Measurements from ENCODE around the gene ABHD12. TPM values are rescaled to one million over a fixed set of nuclear protein-coding genes. Genes with fewer than 3 reads are reported as not detected.
A peak's percentile ranks its signal among the peaks of the same experiment; 100 is the strongest.

ABHD12 gene
- total and polyA plus RNA-seq, 8 donors, result 39.7 to 57.8 (median 47.4) TPM

DNA sequence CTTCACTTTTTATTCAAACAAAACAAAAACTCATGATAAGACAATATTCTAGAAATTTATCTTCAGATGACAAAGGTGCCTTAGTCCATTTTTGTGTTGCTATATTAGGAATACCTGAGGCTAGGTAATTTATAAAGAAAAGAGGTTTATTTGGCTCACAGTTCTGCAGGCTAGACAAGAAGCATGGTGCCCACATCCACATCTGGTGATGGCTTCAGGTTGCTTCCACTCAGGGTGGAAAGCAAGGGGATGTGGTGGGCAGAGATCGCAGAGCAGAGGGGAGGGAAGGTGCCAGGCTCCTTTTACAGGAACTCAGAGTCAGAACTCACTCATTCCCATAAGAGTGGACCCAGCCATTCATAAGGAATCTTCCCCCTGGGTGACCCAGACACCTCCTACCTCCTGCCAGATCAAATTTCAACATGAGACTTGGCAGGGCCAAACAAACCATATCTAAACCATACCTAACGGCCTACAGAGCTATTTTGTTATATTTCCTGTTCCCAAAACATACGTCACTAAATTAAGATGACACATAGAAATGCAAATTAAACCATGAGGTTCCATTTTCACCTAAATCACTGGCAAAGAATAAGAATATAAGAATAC lies 26.4 kb downstream of the ABHD12 start:
- intact Hi-C loops (cut with DNase I), result no loop called here
- peaks cover 0 to 10% of the 10 kb centered on the region in 2 donors for H3K4me1 ChIP-seq
- DNase-seq (no peak), ATAC-seq (no peak)
- H3K4me3 ChIP-seq, result no peak overlapping the region
- no peaks in the 10 kb centered on the region for H3K9me3 ChIP-seq
- no peaks in the 10 kb centered on the region for H3K27me3 ChIP-seq
- no peak overlapping the region for H3K27ac ChIP-seq
- no peaks in the 10 kb centered on the region for H3K36me3 ChIP-seq
- TF ChIP-seq, protein P1, sequence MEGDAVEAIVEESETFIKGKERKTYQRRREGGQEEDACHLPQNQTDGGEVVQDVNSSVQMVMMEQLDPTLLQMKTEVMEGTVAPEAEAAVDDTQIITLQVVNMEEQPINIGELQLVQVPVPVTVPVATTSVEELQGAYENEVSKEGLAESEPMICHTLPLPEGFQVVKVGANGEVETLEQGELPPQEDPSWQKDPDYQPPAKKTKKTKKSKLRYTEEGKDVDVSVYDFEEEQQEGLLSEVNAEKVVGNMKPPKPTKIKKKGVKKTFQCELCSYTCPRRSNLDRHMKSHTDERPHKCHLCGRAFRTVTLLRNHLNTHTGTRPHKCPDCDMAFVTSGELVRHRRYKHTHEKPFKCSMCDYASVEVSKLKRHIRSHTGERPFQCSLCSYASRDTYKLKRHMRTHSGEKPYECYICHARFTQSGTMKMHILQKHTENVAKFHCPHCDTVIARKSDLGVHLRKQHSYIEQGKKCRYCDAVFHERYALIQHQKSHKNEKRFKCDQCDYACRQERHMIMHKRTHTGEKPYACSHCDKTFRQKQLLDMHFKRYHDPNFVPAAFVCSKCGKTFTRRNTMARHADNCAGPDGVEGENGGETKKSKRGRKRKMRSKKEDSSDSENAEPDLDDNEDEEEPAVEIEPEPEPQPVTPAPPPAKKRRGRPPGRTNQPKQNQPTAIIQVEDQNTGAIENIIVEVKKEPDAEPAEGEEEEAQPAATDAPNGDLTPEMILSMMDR (IDR thresholded peaks at IDR 0.05), result no peak

DNA sequence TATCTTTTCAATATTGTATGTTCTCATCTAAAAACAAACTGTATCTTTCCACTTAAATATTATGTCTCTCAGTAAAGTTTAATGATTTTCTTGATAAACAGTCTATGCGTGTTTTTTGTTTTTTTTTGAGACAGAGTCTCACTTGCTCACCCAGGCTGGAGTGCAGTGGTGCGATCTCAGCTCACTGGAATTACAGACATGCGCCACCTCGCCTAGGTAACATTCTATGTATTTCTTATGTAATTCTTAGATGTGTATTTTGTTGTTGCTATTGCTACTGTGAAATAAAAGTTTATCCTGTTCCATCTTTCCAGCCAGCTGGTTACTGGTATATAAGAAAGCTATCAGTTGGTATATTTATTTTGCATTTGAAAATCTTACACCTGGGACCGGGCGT lies 29.4 kb downstream of the ABHD12 start:
- Histone ChIP-seq H3K4me3 (no peak overlapping the region), H3K9me3 (no peaks in the 10 kb centered on the region), H3K27me3 (no peaks in the 10 kb centered on the region), H3K4me1 (peaks cover 0 to 15% of the 10 kb centered on the region in 2 donors), H3K27ac (peak overlapping the region in 1 of 2 donors; percentile 45), H3K36me3 (no peaks in the 10 kb centered on the region)
- intact Hi-C loops (cut with DNase I), result no loop called here
- TF ChIP-seq, protein P1 (IDR thresholded peaks at IDR 0.05), result no peak
- DNase-seq (no peak), ATAC-seq (no peak)

DNA sequence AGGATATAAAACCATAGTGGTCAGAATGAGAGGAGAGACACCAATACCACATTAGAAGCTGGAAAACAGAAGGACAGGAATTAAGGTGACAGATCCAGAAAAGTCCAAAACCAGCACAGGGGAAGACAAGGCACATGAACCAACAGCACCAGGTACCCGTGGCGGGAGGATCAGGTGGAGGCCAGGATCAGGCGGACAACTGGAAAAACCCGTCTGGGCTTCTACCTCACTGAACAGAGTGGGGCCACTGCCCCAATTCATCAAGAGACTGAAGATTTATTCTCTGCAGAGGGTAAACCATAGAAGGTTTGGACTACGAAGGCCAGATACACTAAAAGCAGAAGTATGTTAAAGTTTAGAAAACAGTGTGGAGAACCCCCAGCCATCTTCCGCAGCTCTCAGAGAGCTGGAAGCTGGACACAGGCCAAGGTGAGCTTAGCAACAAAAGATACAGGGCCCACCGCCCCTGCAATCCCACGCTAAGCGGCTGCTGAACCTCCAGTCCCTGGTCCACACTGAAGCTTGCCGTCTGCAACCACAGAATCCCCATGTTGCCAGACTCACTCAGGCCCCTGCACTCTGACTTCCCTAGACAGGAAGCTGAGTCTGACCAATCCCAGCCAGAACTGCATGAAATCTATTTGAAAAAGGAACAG lies 29.9 kb downstream of the ABHD12 start:
- Histone ChIP-seq H3K27me3 (no peaks in the 10 kb centered on the region), H3K36me3 (no peaks in the 10 kb centered on the region), H3K4me3 (no peak overlapping the region), H3K9me3 (no peaks in the 10 kb centered on the region), H3K27ac (peak overlapping the region; percentile 18 to 45), H3K4me1 (peaks cover 0 to 19% of the 10 kb centered on the region in 2 donors)
- DNase-seq (no peak), ATAC-seq (peak; percentile 64)
- TF ChIP-seq, protein P1 (IDR thresholded peaks at IDR 0.05), result no peak
- intact Hi-C loops (cut with DNase I), result no loop called here

- no peaks in the 10 kb centered on the region for H3K27me3 ChIP-seq
- ATAC-seq (no peak), DNase-seq (no peak)
- H3K9me3 ChIP-seq, result no peaks in the 10 kb centered on the region
- intact Hi-C loops (cut with DNase I), result no loop called here
- no peaks in the 10 kb centered on the region for H3K36me3 ChIP-seq
- H3K4me3 ChIP-seq, result no peak overlapping the region
- TF ChIP-seq, protein P1 (IDR thresholded peaks at IDR 0.05), result no peak
- no peak overlapping the region for H3K27ac ChIP-seq
- peaks cover 0 to 28% of the 10 kb centered on the region in 2 donors for H3K4me1 ChIP-seq
Measured at GRCh38 chr20:25356271-25356933, 34.2 kb downstream of the ABHD12 start.

GRCh38 chr20:25355866-25356265 lies 34.8 kb downstream of the ABHD12 start:
- Histone ChIP-seq H3K36me3 (no peaks in the 10 kb centered on the region), H3K4me1 (peaks cover 0 to 23% of the 10 kb centered on the region in 2 donors), H3K27me3 (no peaks in the 10 kb centered on the region), H3K9me3 (no peaks in the 10 kb centered on the region), H3K27ac (no peak overlapping the region), H3K4me3 (no peak overlapping the region)
- DNase-seq, result no peak
- ATAC-seq, result no peak
- TF ChIP-seq, protein P1 (IDR thresholded peaks at IDR 0.05), result no peak
- intact Hi-C loops (cut with DNase I), result no loop called here

Data from left lung (tissue), 10 donors.